ENCODE measurements around the gene PILRA.
A peak's percentile ranks its signal among the peaks of the same experiment; 100 is the strongest.
"Not testable (repeated sequence)": the region's sequence is repeated elsewhere in the genome, so short reads cannot be mapped to it uniquely, and the experiment has no call there.

PILRA gene

GRCh38 chr7:100373261-100373831 is at the start of gene PILRA:
TSS of gene PILRA (plus strand) at chr7:100373487. CDS start at chr7:100373657, 170 bp downstream.
- peaks cover 27% of the 10 kb centered on the region for H3K4me1 Mint-ChIP-seq (ENCODE audit: low read depth)
- peaks cover 8% of the 10 kb centered on the region for H3K36me3 Mint-ChIP-seq (ENCODE audit: low read depth)
- H3K27me3 Mint-ChIP-seq, result no peaks in the 10 kb centered on the region
- H3K27ac Mint-ChIP-seq, result peak within 1 kb of the TSS; percentile 87
- no peak for DNase-seq
- no peaks in the 10 kb centered on the region for H3K9me3 Mint-ChIP-seq
- H3K4me3 Mint-ChIP-seq, result no peak within 1 kb of the TSS

- DNase-seq; H3K4me1 Mint-ChIP-seq (ENCODE audit: low read depth); H3K27me3 Mint-ChIP-seq; H3K4me3 Mint-ChIP-seq; H3K9me3 Mint-ChIP-seq: not testable (repeated sequence)
- H3K27ac Mint-ChIP-seq, result peak overlapping the region; percentile 11
- H3K36me3 Mint-ChIP-seq (ENCODE audit: low read depth), result peaks cover 66% of the 10 kb centered on the region
Observed at GRCh38 chr7:100324194-100324593, 49.1 kb upstream of the PILRA start.

GRCh38 chr7:100325671-100326070 is 47.6 kb upstream of the PILRA start:
- H3K9me3 Mint-ChIP-seq; H3K27ac Mint-ChIP-seq; H3K27me3 Mint-ChIP-seq; H3K4me3 Mint-ChIP-seq; DNase-seq; H3K4me1 Mint-ChIP-seq (ENCODE audit: low read depth): not testable (repeated sequence)
- peaks cover 60% of the 10 kb centered on the region for H3K36me3 Mint-ChIP-seq (ENCODE audit: low read depth)

GRCh38 chr7:100326914-100327313 is 46.4 kb upstream of the PILRA start:
- not testable (repeated sequence) for H3K27ac Mint-ChIP-seq; H3K9me3 Mint-ChIP-seq; H3K27me3 Mint-ChIP-seq; H3K4me3 Mint-ChIP-seq; H3K4me1 Mint-ChIP-seq (ENCODE audit: low read depth); DNase-seq
- H3K36me3 Mint-ChIP-seq (ENCODE audit: low read depth), result peaks cover 60% of the 10 kb centered on the region

- DNase-seq, result peak; percentile 88
- not testable (repeated sequence) for H3K27me3 Mint-ChIP-seq, H3K9me3 Mint-ChIP-seq
- Mint-ChIP-seq H3K4me1 (ENCODE audit: low read depth) (peaks cover 29% of the 10 kb centered on the region), H3K27ac (peak overlapping the region; percentile 97), H3K4me3 (peak overlapping the region; percentile 92), H3K36me3 (ENCODE audit: low read depth) (peaks cover 48% of the 10 kb centered on the region)
Observed at GRCh38 chr7:100335566-100336466, 37.5 kb upstream of the PILRA start.

GRCh38 chr7:100338083-100338696 is 35.1 kb upstream of the PILRA start:
- peak overlapping the region; percentile 70 for H3K4me3 Mint-ChIP-seq
- not testable (repeated sequence) for H3K9me3 Mint-ChIP-seq, DNase-seq, H3K27me3 Mint-ChIP-seq
- peak overlapping the region; percentile 86 for H3K27ac Mint-ChIP-seq
- peaks cover 46% of the 10 kb centered on the region for H3K4me1 Mint-ChIP-seq (ENCODE audit: low read depth)
- H3K36me3 Mint-ChIP-seq (ENCODE audit: low read depth), result peaks cover 63% of the 10 kb centered on the region

GRCh38 chr7:100341286-100341685 is 32.0 kb upstream of the PILRA start:
- H3K4me3 Mint-ChIP-seq, H3K9me3 Mint-ChIP-seq, DNase-seq, H3K27me3 Mint-ChIP-seq: not testable (repeated sequence)
- H3K36me3 Mint-ChIP-seq (ENCODE audit: low read depth), result peaks cover 74% of the 10 kb centered on the region
- peak overlapping the region; percentile 68 for H3K27ac Mint-ChIP-seq
- peaks cover 59% of the 10 kb centered on the region for H3K4me1 Mint-ChIP-seq (ENCODE audit: low read depth)

GRCh38 chr7:100342765-100343164 is 30.5 kb upstream of the PILRA start:
- Mint-ChIP-seq H3K4me1 (ENCODE audit: low read depth) (peaks cover 61% of the 10 kb centered on the region), H3K36me3 (ENCODE audit: low read depth) (peaks cover 83% of the 10 kb centered on the region), H3K9me3 (no peaks in the 10 kb centered on the region), H3K27ac (peak overlapping the region; percentile 31), H3K4me3 (no peak overlapping the region), H3K27me3 (no peaks in the 10 kb centered on the region)
- DNase-seq, result no peak

- H3K27me3 Mint-ChIP-seq, DNase-seq, H3K9me3 Mint-ChIP-seq: not testable (repeated sequence)
- H3K27ac Mint-ChIP-seq, result peak overlapping the region; percentile 95
- peaks cover 85% of the 10 kb centered on the region for H3K36me3 Mint-ChIP-seq (ENCODE audit: low read depth)
- peaks cover 52% of the 10 kb centered on the region for H3K4me1 Mint-ChIP-seq (ENCODE audit: low read depth)
- H3K4me3 Mint-ChIP-seq, result peak overlapping the region; percentile 58
Observed at GRCh38 chr7:100344124-100344559, 29.1 kb upstream of the PILRA start.

- not testable (repeated sequence) for H3K27me3 Mint-ChIP-seq, H3K9me3 Mint-ChIP-seq
- peak; percentile 70 for DNase-seq
- peak overlapping the region; percentile 95 for H3K27ac Mint-ChIP-seq
- peaks cover 48% of the 10 kb centered on the region for H3K4me1 Mint-ChIP-seq (ENCODE audit: low read depth)
- peak overlapping the region; percentile 58 for H3K4me3 Mint-ChIP-seq
- H3K36me3 Mint-ChIP-seq (ENCODE audit: low read depth), result peaks cover 85% of the 10 kb centered on the region
Observed at GRCh38 chr7:100344560-100345287, 28.6 kb upstream of the PILRA start.

- DNase-seq, result peak; percentile 70
- not testable (repeated sequence) for H3K9me3 Mint-ChIP-seq, H3K27me3 Mint-ChIP-seq, H3K4me3 Mint-ChIP-seq
- Mint-ChIP-seq H3K4me1 (ENCODE audit: low read depth) (peaks cover 49% of the 10 kb centered on the region), H3K36me3 (ENCODE audit: low read depth) (peaks cover 87% of the 10 kb centered on the region), H3K27ac (peak overlapping the region; percentile 95)
Observed at GRCh38 chr7:100345288-100345672, 28.0 kb upstream of the PILRA start.

- Mint-ChIP-seq H3K36me3 (ENCODE audit: low read depth) (peaks cover 87% of the 10 kb centered on the region), H3K9me3 (no peaks in the 10 kb centered on the region), H3K4me1 (ENCODE audit: low read depth) (peaks cover 54% of the 10 kb centered on the region), H3K4me3 (no peak overlapping the region), H3K27ac (peak overlapping the region; percentile 59), H3K27me3 (no peaks in the 10 kb centered on the region)
- DNase-seq, result no peak
Observed at GRCh38 chr7:100346921-100347320, 26.4 kb upstream of the PILRA start.

GRCh38 chr7:100348805-100349204 is 24.5 kb upstream of the PILRA start:
- H3K4me1 Mint-ChIP-seq (ENCODE audit: low read depth), result peaks cover 56% of the 10 kb centered on the region
- H3K27me3 Mint-ChIP-seq, result no peaks in the 10 kb centered on the region

GRCh38 chr7:100349757-100350156 is 23.5 kb upstream of the PILRA start:
- Mint-ChIP-seq H3K27me3 (no peaks in the 10 kb centered on the region), H3K36me3 (ENCODE audit: low read depth) (peaks cover 86% of the 10 kb centered on the region), H3K4me1 (ENCODE audit: low read depth) (peaks cover 49% of the 10 kb centered on the region), H3K9me3 (no peaks in the 10 kb centered on the region), H3K27ac (no peak overlapping the region), H3K4me3 (no peak overlapping the region)
- DNase-seq, result no peak

More at GRCh38 chr7:100348805-100349204, 24.5 kb upstream of the PILRA start:
- no peaks in the 10 kb centered on the region for H3K9me3 Mint-ChIP-seq
- peak overlapping the region; percentile 59 for H3K27ac Mint-ChIP-seq
- H3K4me3 Mint-ChIP-seq, result no peak overlapping the region
- peaks cover 86% of the 10 kb centered on the region for H3K36me3 Mint-ChIP-seq (ENCODE audit: low read depth)
- no peak for DNase-seq
